Ascending aorta (tissue), 2 donors: Measurements from ENCODE around the gene ZNF462. TPM values are rescaled to one million over a fixed set of nuclear protein-coding genes. Genes with fewer than 3 reads are reported as not detected.
"Not testable (repeated sequence)": the region's sequence is repeated elsewhere in the genome, so short reads cannot be mapped to it uniquely, and the experiment has no call there.

ENCODE experiments used
- DNase-seq, 2 donors: peaks; one replicate each; pipeline ENCODE4 v3.0.0-alpha.2; 2019; ENCODE audit warnings: low spot score in 2 of 2
- H3K27ac ChIP-seq, 2 donors: fragments of 200-600 bp; sonication (generic); one replicate each; pipeline ENCODE4 v1.5.1; 2016 to 2017; ENCODE audit warnings: mild to moderate bottlenecking in 1 of 2
- H3K27me3 ChIP-seq: fragments of 200-600 bp; sonication (generic); one replicate; pipeline ENCODE4 v1.5.1; 2017
- H3K36me3 ChIP-seq, 2 donors: fragments of 200-600 bp; sonication (generic); one replicate each; pipeline ENCODE4 v1.5.1; 2016
- H3K4me1 ChIP-seq, 2 donors: fragments of 200-600 bp; sonication (generic); one replicate each; pipeline ENCODE4 v1.5.1; 2016 to 2017; ENCODE audit warnings: mild to moderate bottlenecking in 1 of 2
- H3K4me3 ChIP-seq, 2 donors: fragments of 200-600 bp; sonication (generic); one replicate each; pipeline ENCODE4 v1.5.1; 2016 to 2017; ENCODE audit warnings: mild to moderate bottlenecking in 1 of 2
- H3K9me3 ChIP-seq, 2 donors: fragments of 200-600 bp; sonication (generic); one replicate each; pipeline ENCODE4 v1.5.1; 2016
- CTCF ChIP-seq, 3 experiments: fragments of 200-600 bp in 2 of 3; fragments of 450-650 bp in 1 of 3; sonication (generic) in 2 of 3; IDR thresholded peaks; one replicate each; pipeline ENCODE4 v1.5.1; 2016 to 2019; ENCODE audit warnings: antibody characterized with exemption in 3 of 3, mild to moderate bottlenecking in 1 of 3, moderate library complexity in 1 of 3
- intact Hi-C: fragments of 100-400 bp; cut with DNase I; formaldehyde crosslinking; loops from one replicate; pipeline ENCODE4 v1.15.1; 2023
- total RNA-seq: library from RNA; depleted of rRNA; stranded (reverse); fragments of >200 nt; gene quantifications from one replicate; pipeline ENCODE4 v1.1.0, GENCODE V29; 2016

Gene ZNF462
- total RNA-seq, 1 donor from 2014 or later: 8.8 TPM

- H3K4me1 ChIP-seq: no peaks in the 10 kb centered on the region
- DNase-seq: no peak
- no peak overlapping the region for H3K4me3 ChIP-seq
- H3K9me3 ChIP-seq: no peaks in the 10 kb centered on the region
- TF ChIP-seq CTCF (IDR thresholded peaks at IDR 0.05): no peak
- H3K27me3 ChIP-seq: no peaks in the 10 kb centered on the region
- H3K27ac ChIP-seq: no peak overlapping the region
- peaks cover 27 to 33% of the 10 kb centered on the region in 2 donors for H3K36me3 ChIP-seq
- intact Hi-C loops: no loop called here
Observed at GRCh38 chr9:106976772-106977171, 113.8 kb downstream of the ZNF462 start.

- Histone ChIP-seq H3K27me3 (no peaks in the 10 kb centered on the region), H3K9me3 (no peaks in the 10 kb centered on the region), H3K4me1 (no peaks in the 10 kb centered on the region), H3K36me3 (peaks cover 11 to 24% of the 10 kb centered on the region in 2 donors), H3K27ac (no peak overlapping the region), H3K4me3 (no peak overlapping the region)
- intact Hi-C loops: no loop called here
- DNase-seq: no peak
- no peak for TF ChIP-seq CTCF (IDR thresholded peaks at IDR 0.05)
Observed at GRCh38 chr9:106980551-106981101, 117.7 kb downstream of the ZNF462 start.

GRCh38 chr9:106981396-106982287 lies 118.7 kb downstream of the ZNF462 start:
- Histone ChIP-seq H3K4me3 (no peak overlapping the region), H3K27me3 (no peaks in the 10 kb centered on the region), H3K27ac (no peak overlapping the region), H3K9me3 (no peaks in the 10 kb centered on the region), H3K4me1 (no peaks in the 10 kb centered on the region), H3K36me3 (peaks cover 4 to 18% of the 10 kb centered on the region in 2 donors)
- intact Hi-C loops: no loop called here
- no peak for TF ChIP-seq CTCF (IDR thresholded peaks at IDR 0.05)
- DNase-seq: no peak

GRCh38 chr9:106982636-106983035 lies 119.7 kb downstream of the ZNF462 start:
- no peaks in the 10 kb centered on the region for H3K27me3 ChIP-seq
- H3K4me3 ChIP-seq: no peak overlapping the region
- DNase-seq: no peak
- no peak for TF ChIP-seq CTCF (IDR thresholded peaks at IDR 0.05)
- peaks cover 0 to 8% of the 10 kb centered on the region in 2 donors for H3K36me3 ChIP-seq
- intact Hi-C loops: no loop called here
- H3K9me3 ChIP-seq: no peaks in the 10 kb centered on the region
- H3K4me1 ChIP-seq: no peaks in the 10 kb centered on the region
- no peak overlapping the region for H3K27ac ChIP-seq

- no peak for DNase-seq
Observed at GRCh38 chr9:106983346-106983745, 120.4 kb downstream of the ZNF462 start.

GRCh38 chr9:106989904-106990303 lies 126.9 kb downstream of the ZNF462 start:
- DNase-seq, intact Hi-C loops, H3K36me3 ChIP-seq: not testable (repeated sequence)

More at GRCh38 chr9:106983346-106983745, 120.4 kb downstream of the ZNF462 start:
- H3K9me3 ChIP-seq: no peaks in the 10 kb centered on the region
- no peak overlapping the region for H3K27ac ChIP-seq
- intact Hi-C loops: no loop called here
- H3K4me1 ChIP-seq: no peaks in the 10 kb centered on the region
- peaks cover 0 to 8% of the 10 kb centered on the region in 2 donors for H3K36me3 ChIP-seq
- H3K27me3 ChIP-seq: no peaks in the 10 kb centered on the region
- no peak overlapping the region for H3K4me3 ChIP-seq
- TF ChIP-seq CTCF (IDR thresholded peaks at IDR 0.05): no peak

More at GRCh38 chr9:106989904-106990303, 126.9 kb downstream of the ZNF462 start:
- not testable (repeated sequence) for H3K9me3 ChIP-seq, H3K4me1 ChIP-seq, H3K27ac ChIP-seq, H3K4me3 ChIP-seq, H3K27me3 ChIP-seq
